H1 (cell line): ENCODE data around the gene TRIM47. TPM values are rescaled to one million over a fixed set of nuclear protein-coding genes. Genes with fewer than 3 reads are reported as not detected.

Source experiments
- BCL11A ChIP-seq, 2 experiments: IDR thresholded peaks; one replicate each; pipeline ENCODE4 v1.6.1; 2011; ENCODE audit warnings: low read depth in 2 of 2, low read length in 2 of 2, mild to moderate bottlenecking in 2 of 2
- CTCF ChIP-seq, 3 experiments: IDR thresholded peaks; 1 replicate in 2 of 3; 2 replicates in 1 of 3; pipeline versions ENCODE4 v1.5.1 to v1.6.1; 2011; ENCODE audit warnings: low read length in 3 of 3, mild to moderate bottlenecking in 3 of 3, inconsistent platforms in 2 of 3, low read depth in 1 of 3, moderate library complexity in 1 of 3; ENCODE audit not compliant: insufficient read depth in 1 of 3; ENCODE audit errors: control extremely low read depth in 1 of 3
- HDAC6 ChIP-seq: IDR thresholded peaks from one replicate; pipeline ENCODE4 v1.7.1; 2012; ENCODE audit warnings: low read depth, mild to moderate bottlenecking, inconsistent platforms, low read length, moderate library complexity
- JUN ChIP-seq: IDR thresholded peaks from 2 replicates; pipeline ENCODE4 v1.6.1; 2011; ENCODE audit warnings: low read depth, mild to moderate bottlenecking, improper control_type of control experiment, low read length
- MAX ChIP-seq: IDR thresholded peaks from 2 replicates; pipeline ENCODE4 v1.6.1; 2012; ENCODE audit warnings: inconsistent platforms
- NRF1 ChIP-seq: IDR thresholded peaks from 2 replicates; pipeline ENCODE4 v1.6.1; 2011; ENCODE audit warnings: mild to moderate bottlenecking, low read depth, low read length, improper control_type of control experiment
- RAD21 ChIP-seq, 2 experiments: IDR thresholded peaks in 1 of 2; conservative IDR thresholded peaks in 1 of 2; 2 replicates each; pipeline ENCODE4 v1.6.1; 2011; ENCODE audit warnings: low read depth in 2 of 2, low read length in 2 of 2, improper control_type of control experiment in 1 of 2, inconsistent platforms in 1 of 2, mild to moderate bottlenecking in 1 of 2, moderate library complexity in 1 of 2
- SIN3A ChIP-seq, 2 experiments: IDR thresholded peaks in 1 of 2; conservative IDR thresholded peaks in 1 of 2; 2 replicates each; pipeline ENCODE4 v1.6.1; 2011 to 2012; ENCODE audit warnings: low read length in 2 of 2, improper control_type of control experiment in 1 of 2, low read depth in 1 of 2, mild to moderate bottlenecking in 1 of 2
- SP2 ChIP-seq: IDR thresholded peaks from 2 replicates; pipeline ENCODE4 v1.6.1; 2012; ENCODE audit warnings: mild to moderate bottlenecking, low read length, inconsistent platforms
- SUZ12 ChIP-seq: fragments of 200-600 bp; sonication (generic); IDR thresholded peaks from 2 replicates; pipeline ENCODE4 v1.6.1; 2012; ENCODE audit warnings: mild to moderate bottlenecking, inconsistent platforms, low read length, moderate library complexity, mixed read lengths
- USF2 ChIP-seq: IDR thresholded peaks from 2 replicates; pipeline ENCODE4 v1.6.1; 2011; ENCODE audit warnings: low read length, improper control_type of control experiment
- YY1 ChIP-seq: IDR thresholded peaks from 2 replicates; pipeline ENCODE4 v1.6.1; 2011; ENCODE audit warnings: low read depth, mild to moderate bottlenecking, low read length
- polyA plus RNA-seq, 7 experiments: library from polyadenylated mRNA; depleted of rRNA in 3 of 7; stranded (reverse) in 5 of 7; unstranded in 2 of 7; fragments of >200 nt in 5 of 7; fragments of 200-250 nt in 2 of 7; gene quantifications; 1 replicate in 5 of 7; 2 replicates in 1 of 7; 4 replicates in 1 of 7; pipeline versions ENCODE4 v1.2.1 to v1.2.3, GENCODE V29; 2011 to 2013; ENCODE audit warnings: missing spikeins in 2 of 7, mixed read lengths in 2 of 7
- total RNA-seq: library from RNA; stranded (reverse); fragmentation: NEBNext Ultra II Directional; extraction: Animal tissue kit (Norgen Biotek cat#: 25700); gene quantifications from 2 replicates; pipeline ENCODE4 v1.2.1, GENCODE V29; 2021

The TRIM47 gene
- total and polyA plus RNA-seq, 2 of the 8 experiments (the other 6 are each of a cell fraction or from before 2014, with no cell fraction given) = 6.3 to 6.4 TPM

GRCh38 chr17:75845058-75845711 lies 33.2 kb downstream of the TRIM47 start (continued):
- TF ChIP-seq RAD21 (IDR thresholded peaks at IDR 0.05 in 1 of 2, conservative IDR thresholded peaks at IDR 0.05 in 1 of 2; ENCODE audit: low read depth in 2 of 2, low read length in 2 of 2) (peak in 1 of 2 experiments; percentile 49; a peak in 2 of 4 replicates), JUN (no peak), USF2 (no peak), MAX (0 out of 2 replicates have a peak, but pooled peaks have one; percentile 15), CTCF (IDR thresholded peaks at IDR 0.05; ENCODE audit: control extremely low read depth in 1 of 3, insufficient read depth in 1 of 3, low read depth in 1 of 3, low read length in 3 of 3) (peak; percentile 63 to 93 (median 82)), SIN3A (conservative IDR thresholded peaks at IDR 0.05 in 1 of 2, IDR thresholded peaks at IDR 0.05 in 1 of 2; ENCODE audit: low read depth in 1 of 2, low read length in 2 of 2) (0 out of 4 replicates have a peak, but pooled peaks of 1 of the 2 experiments have one; percentile 35), HDAC6 (no peak), SP2 (no peak), SUZ12 (no peak), YY1 (peak; percentile 60; the same call in 1 of the 2 replicates), NRF1 (no peak), BCL11A (IDR thresholded peaks at IDR 0.05; ENCODE audit: low read depth in 2 of 2, low read length in 2 of 2) (no peak)
